ENCODE data around the gene RXRB.

Gene RXRB

GRCh38 chr6:33211666-33212422 is 11.4 kb upstream of the RXRB start:
- DNase-seq (ENCODE audit: low read depth), result no peak

- no peak for DNase-seq (ENCODE audit: low read depth)
These were observed 10.7 kb upstream of the RXRB start for GRCh38 chr6:33211136-33211535.

- DNase-seq (ENCODE audit: low read depth), result no peak
These were observed 9.4 kb upstream of the RXRB start for GRCh38 chr6:33209856-33210255.

GRCh38 chr6:33208091-33208967 is 7.9 kb upstream of the RXRB start, which contains the start of gene RING1:
TSS of gene RING1 (plus strand) at chr6:33208500. CDS start at chr6:33208823, 323 bp downstream.
- DNase-seq (ENCODE audit: low read depth), result peak; percentile 82

- peak; percentile 58 for DNase-seq (ENCODE audit: low read depth)
These were observed 7.2 kb upstream of the RXRB start for GRCh38 chr6:33207552-33208090.

GRCh38 chr6:33206864-33207551 is 6.5 kb upstream of the RXRB start:
- peak; percentile 21 for DNase-seq (ENCODE audit: low read depth)

GRCh38 chr6:33206027-33206863 is 5.8 kb upstream of the RXRB start:
- DNase-seq (ENCODE audit: low read depth), result no peak

- no peak for DNase-seq (ENCODE audit: low read depth)
These were observed 4.9 kb upstream of the RXRB start for GRCh38 chr6:33205191-33206026.

GRCh38 chr6:33204415-33205190 is 4.1 kb upstream of the RXRB start, which contains the start of gene HSD17B8:
TSS of gene HSD17B8 (plus strand) at chr6:33204655. CDS start at chr6:33204669, 14 bp downstream.
- DNase-seq (ENCODE audit: low read depth), result peak; percentile 88

- no peak for DNase-seq (ENCODE audit: low read depth)
These were observed 3.6 kb upstream of the RXRB start for GRCh38 chr6:33204165-33204414.

- DNase-seq (ENCODE audit: low read depth), result no peak
These were observed 3.1 kb upstream of the RXRB start for GRCh38 chr6:33203443-33204164.

GRCh38 chr6:33202799-33203198 is 2.3 kb upstream of the RXRB start:
- no peak for DNase-seq (ENCODE audit: low read depth)

- no peak for DNase-seq (ENCODE audit: low read depth)
These were observed 1.5 kb upstream of the RXRB start for GRCh38 chr6:33201935-33202334.

- no peak for DNase-seq (ENCODE audit: low read depth)
These were observed 681 bp upstream of the RXRB start for GRCh38 chr6:33201147-33201545.

- peak; percentile 76 for DNase-seq (ENCODE audit: low read depth)
These were observed 712 bp downstream of the RXRB start for GRCh38 chr6:33199687-33200218.

GRCh38 chr6:33198853-33199436 is 1.5 kb downstream of the RXRB start:
- DNase-seq (ENCODE audit: low read depth), result no peak

GRCh38 chr6:33198159-33198852 is 2.2 kb downstream of the RXRB start:
- no peak for DNase-seq (ENCODE audit: low read depth)
